Smooth muscle cell (in vitro differentiated cells): ENCODE measurements around the gene IL12RB1. TPM values are rescaled to one million over a fixed set of nuclear protein-coding genes. Genes with fewer than 3 reads are reported as not detected.

Experiments
- DNase-seq: peaks from one replicate; lab custom pipeline; 2025; ENCODE audit not compliant: unreplicated experiment; lab: John Stamatoyannopoulos, UW
- H2AFZ ChIP-seq: fragments of 200-600 bp; sonication (generic); 2 replicates; pipeline ENCODE4 v1.6.0; 2016; ENCODE audit warnings: antibody characterized with exemption, low read depth, mild to moderate bottlenecking
- H3F3A ChIP-seq: fragments of 200-600 bp; sonication (generic); 2 replicates; pipeline ENCODE4 v1.6.0; 2017; ENCODE audit warnings: antibody characterized with exemption, low read depth
- H3K27ac ChIP-seq: fragments of 200-600 bp; sonication (generic); 2 replicates; pipeline ENCODE4 v1.5.1; 2016; ENCODE audit warnings: low read depth, mild to moderate bottlenecking
- H3K27me3 ChIP-seq: fragments of 200-600 bp; sonication (generic); 2 replicates; pipeline ENCODE4 v1.6.1; 2016; ENCODE audit warnings: low read depth, mild to moderate bottlenecking
- H3K36me3 ChIP-seq: fragments of 200-600 bp; sonication (generic); 2 replicates; pipeline ENCODE4 v1.5.1; 2016; ENCODE audit warnings: low read depth
- H3K4me1 ChIP-seq: fragments of 200-600 bp; sonication (generic); 2 replicates; pipeline ENCODE4 v1.5.1; 2016; ENCODE audit warnings: low read depth
- H3K4me2 ChIP-seq: fragments of 200-600 bp; sonication (generic); 2 replicates; pipeline ENCODE4 v1.6.0; 2016; ENCODE audit warnings: mild to moderate bottlenecking
- H3K4me3 ChIP-seq: fragments of 200-600 bp; sonication (generic); 2 replicates; pipeline ENCODE4 v1.5.1; 2016; ENCODE audit warnings: mild to moderate bottlenecking
- H3K79me2 ChIP-seq: fragments of 200-600 bp; sonication (generic); 2 replicates; pipeline ENCODE4 v1.6.0; 2016; ENCODE audit warnings: low read depth, mild to moderate bottlenecking
- H3K9ac ChIP-seq: fragments of 200-600 bp; sonication (generic); 2 replicates; pipeline ENCODE4 v1.6.0; 2016; ENCODE audit warnings: low read depth
- H3K9me3 ChIP-seq: fragments of 200-600 bp; sonication (generic); replicated peaks from 2 replicates; pipeline ENCODE4 v1.5.1; 2016; ENCODE audit warnings: low read depth
- H4K20me1 ChIP-seq: fragments of 200-600 bp; sonication (generic); 2 replicates; pipeline ENCODE4 v1.6.0; 2016; ENCODE audit warnings: low read depth
- WGBS: methylation state at CpG from one replicate; pipeline ENCODE4 v1.1.7; 2016; ENCODE audit warnings: low lambda C conversion rate; 5-methylcytosine and 5-hydroxymethylcytosine counted together
- polyA plus RNA-seq: library from polyadenylated mRNA; unstranded; fragments of >200 nt; fragmentation: Nextera tagmentation; extraction: Ambion mirVana; gene quantifications from 2 replicates; pipeline ENCODE4 v1.2.1, GENCODE V29; 2016
- total RNA-seq: library from RNA; depleted of rRNA; stranded (reverse); fragments of >200 nt; gene quantifications from 2 replicates; pipeline ENCODE4 v1.2.3, GENCODE V29; 2014
- TF ChIP-seq, protein P1 (sequence below): fragments of 200-600 bp; sonication (generic); IDR thresholded peaks from 2 replicates; pipeline ENCODE4 v1.5.1; 2017; ENCODE audit warnings: borderline replicate concordance, mild to moderate bottlenecking, antibody characterized with exemption; ENCODE audit not compliant: insufficient read depth, poor library complexity, severe bottlenecking

The IL12RB1 gene
- total and polyA plus RNA-seq, 2 experiments from 2014 or later, result not detected

- TF ChIP-seq, protein P1, sequence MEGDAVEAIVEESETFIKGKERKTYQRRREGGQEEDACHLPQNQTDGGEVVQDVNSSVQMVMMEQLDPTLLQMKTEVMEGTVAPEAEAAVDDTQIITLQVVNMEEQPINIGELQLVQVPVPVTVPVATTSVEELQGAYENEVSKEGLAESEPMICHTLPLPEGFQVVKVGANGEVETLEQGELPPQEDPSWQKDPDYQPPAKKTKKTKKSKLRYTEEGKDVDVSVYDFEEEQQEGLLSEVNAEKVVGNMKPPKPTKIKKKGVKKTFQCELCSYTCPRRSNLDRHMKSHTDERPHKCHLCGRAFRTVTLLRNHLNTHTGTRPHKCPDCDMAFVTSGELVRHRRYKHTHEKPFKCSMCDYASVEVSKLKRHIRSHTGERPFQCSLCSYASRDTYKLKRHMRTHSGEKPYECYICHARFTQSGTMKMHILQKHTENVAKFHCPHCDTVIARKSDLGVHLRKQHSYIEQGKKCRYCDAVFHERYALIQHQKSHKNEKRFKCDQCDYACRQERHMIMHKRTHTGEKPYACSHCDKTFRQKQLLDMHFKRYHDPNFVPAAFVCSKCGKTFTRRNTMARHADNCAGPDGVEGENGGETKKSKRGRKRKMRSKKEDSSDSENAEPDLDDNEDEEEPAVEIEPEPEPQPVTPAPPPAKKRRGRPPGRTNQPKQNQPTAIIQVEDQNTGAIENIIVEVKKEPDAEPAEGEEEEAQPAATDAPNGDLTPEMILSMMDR, result no peak
- no peaks in the 10 kb centered on the region for H3F3A ChIP-seq
- peaks cover 8% of the 10 kb centered on the region for H4K20me1 ChIP-seq
- no peaks in the 10 kb centered on the region for H3K36me3 ChIP-seq
- no peaks in the 10 kb centered on the region for H3K9me3 ChIP-seq
- H3K4me2 ChIP-seq, result no peak overlapping the region
- H3K4me1 ChIP-seq, result no peaks in the 10 kb centered on the region
- no peak overlapping the region for H3K27ac ChIP-seq
- H3K9ac ChIP-seq, result no peak overlapping the region
- H3K4me3 ChIP-seq, result no peak overlapping the region
- no peak for DNase-seq
- no peaks in the 10 kb centered on the region for H3K79me2 ChIP-seq
- 95% methylated on average over 19 of the region's 26 CpGs for WGBS
- no peak overlapping the region for H2AFZ ChIP-seq
- H3K27me3 ChIP-seq, result no peaks in the 10 kb centered on the region
Measured at GRCh38 chr19:18123819-18124218, 37.1 kb upstream of the IL12RB1 start.

DNA sequence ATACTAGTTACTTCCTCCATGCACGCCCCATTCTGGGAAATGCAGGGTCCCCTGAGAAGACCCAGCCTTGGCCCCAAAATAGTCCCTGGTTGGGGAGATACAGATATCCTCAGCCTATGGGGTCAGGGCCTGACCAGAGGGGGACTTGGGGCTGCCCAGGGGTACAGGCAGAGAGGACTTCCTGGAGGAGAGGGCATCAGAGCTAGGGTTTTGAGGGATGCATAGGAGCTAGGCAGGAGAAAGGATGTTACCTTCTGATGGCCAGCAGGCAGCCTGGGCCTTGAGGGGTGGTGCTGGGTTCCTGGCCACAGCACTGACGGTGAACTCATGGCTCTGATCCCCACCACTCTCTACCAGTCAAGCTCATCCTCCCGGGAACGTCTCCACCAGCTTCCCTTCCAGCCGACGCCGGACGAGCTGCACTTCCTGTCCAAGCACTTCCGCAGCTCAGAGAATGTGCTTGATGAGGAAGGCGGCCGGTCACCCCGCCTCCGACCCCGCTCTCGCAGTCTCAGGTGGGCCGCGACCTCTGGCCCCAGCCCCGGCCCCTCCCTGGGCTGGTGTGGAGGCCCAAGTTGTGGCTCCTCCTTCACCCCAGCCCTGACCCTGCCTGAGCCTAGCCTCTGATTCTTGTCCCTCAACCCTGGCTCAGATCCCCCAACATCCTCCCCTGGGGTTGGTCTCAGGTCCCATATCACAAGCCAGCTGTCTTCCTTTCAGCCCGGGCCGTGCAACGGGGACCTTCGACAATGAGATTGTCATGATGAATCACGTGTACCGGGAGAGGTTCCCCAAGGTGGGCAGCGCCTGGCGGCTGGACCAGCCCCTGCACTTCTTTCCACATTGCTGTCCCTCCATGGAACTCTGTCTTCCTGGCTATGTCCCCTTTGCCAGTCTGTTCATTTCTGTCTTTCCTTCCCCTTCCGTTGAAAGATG lies 36.4 kb upstream of the IL12RB1 start:
- H4K20me1 ChIP-seq, result peaks cover 13% of the 10 kb centered on the region
- H3K9ac ChIP-seq, result no peak overlapping the region
- no peaks in the 10 kb centered on the region for H3K79me2 ChIP-seq
- WGBS, result 94% methylated on average over 21 of the region's 27 CpGs
- no peak overlapping the region for H2AFZ ChIP-seq
- H3F3A ChIP-seq, result peaks cover 3% of the 10 kb centered on the region
- DNase-seq, result no peak
- no peaks in the 10 kb centered on the region for H3K4me1 ChIP-seq
- TF ChIP-seq, protein P1, result no peak
- H3K4me3 ChIP-seq, result no peak overlapping the region
- H3K36me3 ChIP-seq, result no peaks in the 10 kb centered on the region
- no peaks in the 10 kb centered on the region for H3K9me3 ChIP-seq
- H3K27me3 ChIP-seq, result no peaks in the 10 kb centered on the region
- H3K4me2 ChIP-seq, result no peak overlapping the region
- no peak overlapping the region for H3K27ac ChIP-seq

GRCh38 chr19:18122424-18122823 lies 35.7 kb upstream of the IL12RB1 start:
- no peak overlapping the region for H3K27ac ChIP-seq
- H3K4me2 ChIP-seq, result no peak overlapping the region
- no peak for DNase-seq
- no peaks in the 10 kb centered on the region for H3K27me3 ChIP-seq
- TF ChIP-seq, protein P1, result no peak
- H3K9me3 ChIP-seq, result no peaks in the 10 kb centered on the region
- peaks cover 1% of the 10 kb centered on the region for H3K4me1 ChIP-seq
- no peaks in the 10 kb centered on the region for H3K79me2 ChIP-seq
- no peak overlapping the region for H2AFZ ChIP-seq
- WGBS, result 93% methylated on average over 7 of the region's 7 CpGs
- H3K4me3 ChIP-seq, result no peak overlapping the region
- no peak overlapping the region for H3K9ac ChIP-seq
- peaks cover 13% of the 10 kb centered on the region for H4K20me1 ChIP-seq
- H3F3A ChIP-seq, result peaks cover 3% of the 10 kb centered on the region
- H3K36me3 ChIP-seq, result no peaks in the 10 kb centered on the region
